Chondrocyte (in vitro differentiated cells): ENCODE data around the gene OR4D6. TPM values are rescaled to one million over a fixed set of nuclear protein-coding genes. Genes with fewer than 3 reads are reported as not detected.

Experiments used
- DNase-seq: peaks from one replicate; pipeline ENCODE4 v3.0.0; 2021; ENCODE audit warnings: mixed read lengths, low spot score
- H3K27ac Mint-ChIP-seq: one replicate; pipeline ENCODE4 v1.8.0; 2021; ENCODE audit warnings: mild to moderate bottlenecking, moderate library complexity, mixed read lengths; ENCODE audit not compliant: unreplicated experiment
- H3K27me3 Mint-ChIP-seq: 2 replicates; pipeline ENCODE4 v1.8.0; 2021; ENCODE audit warnings: low read depth, mixed read lengths
- H3K36me3 Mint-ChIP-seq: 2 replicates; pipeline ENCODE4 v1.8.0; 2021; ENCODE audit warnings: low read depth, mixed read lengths
- H3K4me1 Mint-ChIP-seq: 2 replicates; pipeline ENCODE4 v1.8.0; 2021; ENCODE audit warnings: low read depth, mild to moderate bottlenecking, mixed read lengths
- H3K4me3 Mint-ChIP-seq: one replicate; pipeline ENCODE4 v1.8.0; 2021; ENCODE audit warnings: mild to moderate bottlenecking, moderate library complexity, mixed read lengths; ENCODE audit not compliant: unreplicated experiment
- H3K9me3 Mint-ChIP-seq: 2 replicates; pipeline ENCODE4 v1.8.0; 2021; ENCODE audit warnings: low read depth, mixed read lengths
- total RNA-seq: library from RNA; stranded (reverse); gene quantifications from 3 replicates; pipeline ENCODE4 v1.2.1, GENCODE V29; 2021
- TF ChIP-seq, protein P1 (sequence below): fragments of 200-600 bp; sonication (generic); IDR thresholded peaks from 2 replicates; pipeline ENCODE4 v1.5.0; 2021; ENCODE audit warnings: antibody characterized with exemption, mild to moderate bottlenecking, moderate library complexity

Gene OR4D6
- total RNA-seq, 1 donor from 2014 or later: not detected

DNA sequence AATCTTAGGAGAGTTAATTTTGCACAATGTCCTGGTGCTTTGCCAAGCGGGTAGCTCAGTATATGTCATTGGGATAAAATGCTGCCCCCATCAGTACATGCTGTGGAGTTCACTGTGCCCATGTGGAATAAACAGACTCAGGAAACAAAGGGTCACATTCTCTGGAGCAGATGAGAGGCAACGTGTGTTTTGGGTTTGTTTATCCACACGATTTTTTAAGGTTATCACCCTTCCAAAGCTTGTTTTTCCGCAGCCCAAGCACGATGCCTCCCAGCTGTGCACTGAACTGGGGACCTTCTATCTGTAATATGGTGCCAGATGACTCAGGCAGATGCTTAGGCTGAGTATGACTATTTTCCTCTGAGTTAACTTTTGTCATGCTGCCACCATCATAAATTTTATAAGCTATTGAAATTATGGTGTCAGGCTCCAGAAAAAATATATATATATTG, 6.5 kb downstream of the OR4D6 start:
- Mint-ChIP-seq H3K9me3 (no peaks in the 10 kb centered on the region), H3K27ac (no peak overlapping the region), H3K36me3 (no peaks in the 10 kb centered on the region), H3K4me1 (no peaks in the 10 kb centered on the region), H3K27me3 (peaks cover 9% of the 10 kb centered on the region), H3K4me3 (no peak overlapping the region)
- TF ChIP-seq, protein P1, sequence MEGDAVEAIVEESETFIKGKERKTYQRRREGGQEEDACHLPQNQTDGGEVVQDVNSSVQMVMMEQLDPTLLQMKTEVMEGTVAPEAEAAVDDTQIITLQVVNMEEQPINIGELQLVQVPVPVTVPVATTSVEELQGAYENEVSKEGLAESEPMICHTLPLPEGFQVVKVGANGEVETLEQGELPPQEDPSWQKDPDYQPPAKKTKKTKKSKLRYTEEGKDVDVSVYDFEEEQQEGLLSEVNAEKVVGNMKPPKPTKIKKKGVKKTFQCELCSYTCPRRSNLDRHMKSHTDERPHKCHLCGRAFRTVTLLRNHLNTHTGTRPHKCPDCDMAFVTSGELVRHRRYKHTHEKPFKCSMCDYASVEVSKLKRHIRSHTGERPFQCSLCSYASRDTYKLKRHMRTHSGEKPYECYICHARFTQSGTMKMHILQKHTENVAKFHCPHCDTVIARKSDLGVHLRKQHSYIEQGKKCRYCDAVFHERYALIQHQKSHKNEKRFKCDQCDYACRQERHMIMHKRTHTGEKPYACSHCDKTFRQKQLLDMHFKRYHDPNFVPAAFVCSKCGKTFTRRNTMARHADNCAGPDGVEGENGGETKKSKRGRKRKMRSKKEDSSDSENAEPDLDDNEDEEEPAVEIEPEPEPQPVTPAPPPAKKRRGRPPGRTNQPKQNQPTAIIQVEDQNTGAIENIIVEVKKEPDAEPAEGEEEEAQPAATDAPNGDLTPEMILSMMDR: no peak
- DNase-seq: no peak

DNA sequence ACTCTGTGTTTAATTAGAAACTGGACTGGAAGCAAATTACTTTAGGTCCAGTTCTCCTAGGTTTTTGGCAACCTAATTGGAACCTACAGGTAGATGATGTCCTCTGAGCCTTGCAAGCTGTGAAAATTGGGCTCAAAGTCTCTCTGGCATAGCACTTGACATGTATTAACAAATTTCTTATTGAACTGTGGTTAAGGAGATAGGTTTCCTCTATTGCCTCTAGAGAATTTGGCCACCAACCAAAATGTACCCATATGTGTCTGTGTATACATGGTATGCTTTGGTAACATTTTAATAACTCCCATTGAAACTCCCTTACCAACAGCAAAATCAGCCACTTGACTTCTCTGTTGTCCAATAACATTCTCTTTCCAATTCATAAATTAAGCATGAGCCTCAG, 16.3 kb downstream of the OR4D6 start, which contains the start of gene OR4D10:
OR4D10 (plus strand) TSS at position 301 of the 400 bp plus-strand sequence. CDS start 4,115 bp downstream, outside the sequence.
- no peaks in the 10 kb centered on the region for H3K9me3 Mint-ChIP-seq
- TF ChIP-seq, protein P1: no peak
- no peaks in the 10 kb centered on the region for H3K36me3 Mint-ChIP-seq
- no peak within 1 kb of the TSS for H3K27ac Mint-ChIP-seq
- peaks cover 12% of the 10 kb centered on the region for H3K27me3 Mint-ChIP-seq
- no peaks in the 10 kb centered on the region for H3K4me1 Mint-ChIP-seq
- no peak within 1 kb of the TSS for H3K4me3 Mint-ChIP-seq
- no peak for DNase-seq

DNA sequence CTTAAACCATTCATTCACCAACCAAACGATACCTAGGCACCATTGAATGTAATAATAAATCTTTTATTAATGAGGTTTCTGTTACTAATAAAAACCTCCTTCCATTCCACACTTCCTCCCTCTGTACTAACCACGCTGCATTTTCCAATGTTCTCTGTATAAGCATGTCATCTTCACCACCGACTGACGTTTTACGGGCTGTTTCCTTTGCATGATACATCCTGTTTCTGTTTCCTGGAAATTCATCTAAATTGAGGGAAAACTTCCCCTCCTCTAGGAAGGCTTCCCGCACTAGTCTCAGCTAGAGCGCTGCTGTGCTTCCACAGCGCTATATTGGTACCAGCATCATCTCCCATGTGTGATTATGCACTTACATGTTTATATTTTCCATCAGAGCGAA, 18.4 kb downstream of the OR4D6 start:
- Mint-ChIP-seq H3K9me3 (no peaks in the 10 kb centered on the region), H3K27ac (no peak overlapping the region), H3K36me3 (no peaks in the 10 kb centered on the region), H3K4me1 (no peaks in the 10 kb centered on the region), H3K4me3 (no peak overlapping the region), H3K27me3 (peaks cover 13% of the 10 kb centered on the region)
- TF ChIP-seq, protein P1: no peak
- DNase-seq: no peak

DNA sequence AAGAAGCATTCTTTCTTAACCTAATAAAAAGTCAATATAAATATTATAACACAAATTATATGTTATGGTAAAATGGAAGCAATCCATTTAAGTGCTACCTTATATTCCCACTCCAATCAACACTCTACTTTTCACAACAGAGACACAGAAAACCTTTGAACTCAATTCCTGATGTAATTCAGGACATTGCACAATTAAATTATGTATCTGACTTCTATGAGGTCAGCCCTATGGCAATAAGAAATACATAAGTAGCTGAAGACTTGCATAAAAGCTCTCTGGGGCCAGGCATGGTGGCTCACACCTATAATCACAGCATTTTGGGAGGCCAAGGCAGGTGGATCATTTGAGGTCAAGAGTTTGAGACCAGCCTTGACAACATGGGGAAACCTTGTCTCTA, 23.1 kb downstream of the OR4D6 start:
- TF ChIP-seq, protein P1: no peak
- H3K27me3 Mint-ChIP-seq: peaks cover 11% of the 10 kb centered on the region
- H3K9me3 Mint-ChIP-seq: no peaks in the 10 kb centered on the region
- no peaks in the 10 kb centered on the region for H3K4me1 Mint-ChIP-seq
- DNase-seq: no peak
- H3K36me3 Mint-ChIP-seq: no peaks in the 10 kb centered on the region
- no peak overlapping the region for H3K27ac Mint-ChIP-seq
- H3K4me3 Mint-ChIP-seq: no peak overlapping the region

DNA sequence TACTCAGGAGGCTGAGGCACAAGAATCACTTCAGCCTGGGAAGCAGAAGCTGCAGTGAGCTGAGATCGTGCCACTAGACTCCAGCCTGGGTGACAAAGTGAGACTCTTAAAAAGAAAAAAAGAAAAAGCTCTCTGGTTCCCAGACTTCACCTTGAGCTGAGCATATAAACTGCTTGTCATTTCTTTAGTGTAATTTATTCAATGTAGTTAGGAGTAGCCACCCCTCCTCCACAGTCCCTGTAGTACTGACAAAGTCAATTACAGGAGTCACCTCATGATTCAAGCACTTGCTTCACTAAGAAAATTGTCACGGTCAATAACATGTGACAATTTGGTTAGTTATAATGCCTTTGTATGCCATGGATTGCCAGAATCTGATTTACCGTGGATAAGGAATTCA, 23.6 kb downstream of the OR4D6 start:
- TF ChIP-seq, protein P1: no peak
- no peaks in the 10 kb centered on the region for H3K4me1 Mint-ChIP-seq
- H3K9me3 Mint-ChIP-seq: no peaks in the 10 kb centered on the region
- peaks cover 11% of the 10 kb centered on the region for H3K27me3 Mint-ChIP-seq
- H3K36me3 Mint-ChIP-seq: no peaks in the 10 kb centered on the region
- no peak for DNase-seq
- no peak overlapping the region for H3K4me3 Mint-ChIP-seq
- no peak overlapping the region for H3K27ac Mint-ChIP-seq
